IMR-90 (cell line): ENCODE results near the gene EIF1B. TPM values are rescaled to one million over a fixed set of nuclear protein-coding genes. Genes with fewer than 3 reads are reported as not detected.
A peak's percentile ranks its signal among the peaks of the same experiment; 100 is the strongest.

Source experiments
- ATAC-seq: fragments of 200-7000 bp; cut with Tn5 transposase; 2 replicates; pipeline ENCODE4 v1.9.1; 2020; ENCODE audit warnings: low read depth, mild to moderate bottlenecking, moderate library complexity
- BruUV-seq: library from RNA; stranded (reverse); fragments of 400-500 nt; replicated peaks from 2 replicates; lab custom pipeline; 2021; lab: Mats Ljungman, UMichigan
- CTCF ChIA-PET: fragments of 300-600 bp; formaldehyde crosslinking; extraction: SDS; loops from one replicate; lab custom pipeline; 2021; ENCODE audit warnings: antibody characterized with exemption; lab: Yijun Ruan, JAX
- POLR2A ChIA-PET: fragments of 300-600 bp; sonication (Branson Sonifier 250); formaldehyde crosslinking; loops from one replicate; lab custom pipeline; 2022; ENCODE audit warnings: antibody characterized with exemption; ENCODE audit not compliant: unreplicated experiment; lab: Charles Lee
- DNase-seq: peaks from one replicate; pipeline ENCODE4 v3.0.0; 2013
- H2AFZ ChIP-seq: replicated peaks from 2 replicates; pipeline ENCODE3; 2013; ENCODE audit warnings: low read length, mild to moderate bottlenecking; ENCODE audit not compliant: poor library complexity
- H2AK5ac ChIP-seq: 2 replicates; pipeline ENCODE4 v1.6.1; 2013; ENCODE audit warnings: low read depth, low read length, inconsistent platforms
- H2AK9ac ChIP-seq: replicated peaks from 2 replicates; pipeline ENCODE3; 2013; ENCODE audit warnings: mild to moderate bottlenecking, low read depth, low read length, moderate library complexity; ENCODE audit not compliant: poor library complexity
- H2BK120ac ChIP-seq: 2 replicates; pipeline ENCODE4 v1.6.1; 2013; ENCODE audit warnings: low read depth, low read length, inconsistent platforms
- H2BK15ac ChIP-seq: 3 replicates; pipeline ENCODE4 v1.6.1; 2013; ENCODE audit warnings: low read depth, low read length, inconsistent platforms
- H2BK20ac ChIP-seq: 2 replicates; pipeline ENCODE4 v1.6.1; 2013; ENCODE audit warnings: low read depth, mild to moderate bottlenecking, inconsistent platforms, low read length, moderate library complexity
- H2BK5ac ChIP-seq: 2 replicates; pipeline ENCODE4 v1.6.1; 2013; ENCODE audit warnings: mild to moderate bottlenecking, low read depth, low read length, inconsistent platforms; ENCODE audit not compliant: poor library complexity, severe bottlenecking
- H3K14ac ChIP-seq: replicated peaks from 2 replicates; pipeline ENCODE4 v1.6.1; 2013; ENCODE audit warnings: low read depth, low read length, inconsistent platforms
- H3K18ac ChIP-seq: 2 replicates; pipeline ENCODE4 v1.6.1; 2013; ENCODE audit warnings: low read depth, low read length, control low read depth
- H3K23ac ChIP-seq: 2 replicates; pipeline ENCODE4 v1.6.1; 2013; ENCODE audit warnings: low read depth, low read length, inconsistent platforms
- H3K27ac ChIP-seq: 2 replicates; pipeline ENCODE4 v1.5.1; 2013; ENCODE audit warnings: mild to moderate bottlenecking, control low read depth, low read length; ENCODE audit not compliant: insufficient read depth
- H3K27me3 ChIP-seq: 2 replicates; pipeline ENCODE4 v1.6.1; 2013; ENCODE audit warnings: low read length; ENCODE audit not compliant: control insufficient read depth, insufficient read depth
- H3K36me3 ChIP-seq: 2 replicates; pipeline ENCODE4 v1.6.1; 2013; ENCODE audit warnings: low read length, mixed read lengths; ENCODE audit not compliant: control insufficient read depth, insufficient read depth
- H3K4ac ChIP-seq: 2 replicates; pipeline ENCODE4 v1.6.1; 2013; ENCODE audit warnings: low read depth, low read length, inconsistent platforms
- H3K4me1 ChIP-seq: 2 replicates; pipeline ENCODE4 v1.6.1; 2013; ENCODE audit warnings: low read length, mixed read lengths; ENCODE audit not compliant: control insufficient read depth, insufficient read depth
- H3K4me2 ChIP-seq: 2 replicates; pipeline ENCODE4 v1.6.1; 2013; ENCODE audit warnings: low read depth, mild to moderate bottlenecking, control low read depth, low read length, moderate library complexity
- H3K4me3 ChIP-seq: 2 replicates; pipeline ENCODE4 v1.5.1; 2013; ENCODE audit warnings: low read depth, mild to moderate bottlenecking, control low read depth, low read length, moderate library complexity; ENCODE audit not compliant: insufficient read depth
- H3K56ac ChIP-seq: 2 replicates; pipeline ENCODE4 v1.6.1; 2013; ENCODE audit warnings: low read length, inconsistent platforms; ENCODE audit not compliant: insufficient read depth; ENCODE audit errors: extremely low read depth
- H3K79me1 ChIP-seq, 2 experiments: 2 replicates each; pipeline ENCODE4 v1.6.1; 2013; ENCODE audit warnings: low read length in 2 of 2, inconsistent platforms in 1 of 2, low read depth in 1 of 2
- H3K9ac ChIP-seq: 2 replicates; pipeline ENCODE4 v1.6.1; 2013; ENCODE audit warnings: low read depth, low read length, control low read depth
- H3K9me1 ChIP-seq: 2 replicates; pipeline ENCODE4 v1.6.1; 2013; ENCODE audit warnings: low read length, inconsistent platforms; ENCODE audit not compliant: insufficient read depth
- H3K9me3 ChIP-seq: 2 replicates; pipeline ENCODE4 v1.6.1; 2013; ENCODE audit warnings: low read length; ENCODE audit not compliant: control insufficient read depth, insufficient read depth
- H4K20me1 ChIP-seq: 2 replicates; pipeline ENCODE4 v1.6.1; 2013; ENCODE audit warnings: low read length, inconsistent platforms; ENCODE audit not compliant: insufficient read depth
- H4K5ac ChIP-seq: 2 replicates; pipeline ENCODE4 v1.6.1; 2013; ENCODE audit warnings: mild to moderate bottlenecking, low read depth, low read length, control low read depth
- H4K8ac ChIP-seq, 2 experiments: 2 replicates each; pipeline ENCODE4 v1.6.1; 2013; ENCODE audit warnings: low read depth in 2 of 2, low read length in 2 of 2, control low read depth in 1 of 2, inconsistent platforms in 1 of 2
- H4K91ac ChIP-seq: 2 replicates; pipeline ENCODE4 v1.6.1; 2013; ENCODE audit warnings: low read depth, low read length, inconsistent platforms; ENCODE audit not compliant: insufficient read depth
- BHLHE40 ChIP-seq: fragments of 150-350 bp; IDR thresholded peaks from 2 replicates; pipeline ENCODE4 v1.6.1; 2016; ENCODE audit warnings: mild to moderate bottlenecking, low read depth, low read length
- CEBPB ChIP-seq: IDR thresholded peaks from 2 replicates; pipeline ENCODE4 v1.6.1; 2012; ENCODE audit warnings: low read depth, low read length, improper control_type of control experiment
- ELK1 ChIP-seq: fragments of 150-350 bp; IDR thresholded peaks from 2 replicates; pipeline ENCODE4 v1.6.1; 2016; ENCODE audit warnings: low read depth, mild to moderate bottlenecking, low read length, moderate library complexity, borderline replicate concordance
- FOS ChIP-seq: fragments of 150-350 bp; IDR thresholded peaks from 2 replicates; pipeline ENCODE4 v1.6.1; 2016; ENCODE audit warnings: low read depth, low read length
- MAFK ChIP-seq: IDR thresholded peaks from 2 replicates; pipeline ENCODE4 v1.6.1; 2012; ENCODE audit warnings: low read depth, low read length, improper control_type of control experiment
- NFE2L2 ChIP-seq: fragments of 150-350 bp; IDR thresholded peaks from 2 replicates; pipeline ENCODE4 v1.6.1; 2016; ENCODE audit warnings: low read depth, mild to moderate bottlenecking, low read length
- POLR2A ChIP-seq: IDR thresholded peaks from 2 replicates; pipeline ENCODE4 v1.6.1; 2012; ENCODE audit warnings: mild to moderate bottlenecking, low read depth, low read length
- RAD21 ChIP-seq: IDR thresholded peaks from 2 replicates; pipeline ENCODE4 v1.6.1; 2012; ENCODE audit warnings: low read length, improper control_type of control experiment
- SMC3 ChIP-seq: fragments of 150-350 bp; IDR thresholded peaks from 2 replicates; pipeline ENCODE4 v1.6.1; 2016; ENCODE audit warnings: low read depth, mild to moderate bottlenecking, antibody characterized with exemption, low read length, moderate library complexity
- USF2 ChIP-seq: fragments of 150-350 bp; IDR thresholded peaks from 2 replicates; pipeline ENCODE4 v1.6.1; 2017; ENCODE audit warnings: mild to moderate bottlenecking, antibody characterized with exemption, low read length, low read depth
- WGBS, 2 experiments: methylation state at CpG; one replicate each; pipeline versions ENCODE4 v1.1.5 to v1.1.7; 2013; ENCODE audit warnings: missing lambda C conversion rate in 2 of 2; ENCODE audit not compliant: insufficient read length in 1 of 2; ENCODE audit errors: extremely low coverage in 2 of 2; 5-methylcytosine and 5-hydroxymethylcytosine counted together
- dilution Hi-C: fragments of 300-500 bp; cut with HindIII; formaldehyde crosslinking; loops from one replicate; pipeline ENCODE4 v1.14.3; 2018; ENCODE audit warnings: low sequenced_read_pairs; ENCODE audit not compliant: unreplicated experiment
- in situ Hi-C: fragments of 300-500 bp; cut with MboI; formaldehyde crosslinking; loops from 3 replicates; pipeline ENCODE4 v1.14.3; 2019; ENCODE audit warnings: low sequenced_read_pairs, inconsistent platforms, mixed read lengths
- intact Hi-C: fragments of 100-400 bp; cut with micrococcal nuclease; formaldehyde crosslinking; loops from 2 replicates; pipeline ENCODE4 v1.10.0; 2022
- polyA plus RNA-seq, 3 experiments: library from polyadenylated mRNA; depleted of rRNA; stranded (reverse); fragments of >200 nt; gene quantifications; 2 replicates each; pipeline ENCODE4 v1.2.3, GENCODE V29; 2012; ENCODE audit warnings: low replicate concordance in 1 of 3
- total RNA-seq: library from RNA; depleted of rRNA; stranded (reverse); fragments of >200 nt; gene quantifications from 2 replicates; pipeline ENCODE4 v1.2.3, GENCODE V29; 2012

EIF1B gene
- total and polyA plus RNA-seq, 2 of the 4 experiments (the other 2 are of a cell fraction): 11.3 to 25.9 TPM

- ATAC-seq (peak; percentile 95), DNase-seq (peak; percentile 83)
- Histone ChIP-seq H3K18ac (peak overlapping the region; percentile 22), H2AK9ac (no peak overlapping the region), H3K56ac (no peak overlapping the region), H3K4me3 (no peak overlapping the region), H4K8ac (peak overlapping the region in 1 of 2 experiments; percentile 69), H2AFZ (no peak overlapping the region), H3K14ac (no peak overlapping the region; the same call in 1 of the 2 replicates), H3K4ac (no peak overlapping the region), H3K23ac (0 out of 2 replicates have a peak overlapping the region, but pooled peaks have one; percentile 6), H3K9ac (no peak overlapping the region; the same call in 1 of the 2 replicates), H3K9me1 (no peaks in the 10 kb centered on the region), H2AK5ac (no peak overlapping the region), H2BK120ac (peak overlapping the region; percentile 55), H3K79me1 (no peaks in the 10 kb centered on the region), H3K9me3 (no peaks in the 10 kb centered on the region), H4K5ac (0 out of 2 replicates have a peak overlapping the region, but pooled peaks have one; percentile 2), H2BK15ac (peak overlapping the region; percentile 57; the same call in 1 of the 3 replicates), H3K4me1 (no peaks in the 10 kb centered on the region; the same call in 1 of the 2 replicates), H3K27me3 (no peaks in the 10 kb centered on the region), H3K36me3 (no peaks in the 10 kb centered on the region), H4K91ac (peak overlapping the region; percentile 35), H3K4me2 (peak overlapping the region; percentile 7; the same call in 1 of the 2 replicates), H2BK5ac (peak overlapping the region; percentile 76), H3K27ac (peak overlapping the region; percentile 65; the same call in 1 of the 2 replicates), H4K20me1 (no peaks in the 10 kb centered on the region), H2BK20ac (peak overlapping the region; percentile 22; the same call in 1 of the 2 replicates)
- intact Hi-C loops (no loop called here), in situ Hi-C loops (no loop called here), dilution Hi-C loops (no loop called here)
- 100% methylated on average over 1 of the region's 3 CpGs; no CpG with 5 or more reads in 1 of the 2 experiments for WGBS, 2 experiments
- TF ChIP-seq USF2 (no peak), CEBPB (peak; percentile 84), POLR2A (no peak), SMC3 (no peak), ELK1 (no peak), MAFK (peak; percentile 66), NFE2L2 (peak; percentile 97), RAD21 (no peak), FOS (peak; percentile 33; the same call in 1 of the 2 replicates), BHLHE40 (no peak)
- POLR2A ChIA-PET: no interaction called here
- CTCF ChIA-PET: interaction anchor here (0.6 kb wide), 1 partner anchor 1715 kb away, joined by 3 read pairs; no protein-coding TSS in a partner anchor
- no TSS peak for BruUV-seq
Measured at GRCh38 chr3:40299721-40300335, 9.7 kb upstream of the EIF1B start.
